GM12872 (cell line): ENCODE results near the gene CD28.

ENCODE experiments used
- TF ChIP-seq, protein P1 (sequence below): IDR thresholded peaks from 3 replicates; pipeline ENCODE4 v1.5.1; 2011; ENCODE audit warnings: low read depth, mild to moderate bottlenecking, low read length, moderate library complexity; ENCODE audit not compliant: insufficient read depth

The CD28 gene

GRCh38 chr2:203709416-203710040 is 3.1 kb downstream of the CD28 start:
- TF ChIP-seq, protein P1, sequence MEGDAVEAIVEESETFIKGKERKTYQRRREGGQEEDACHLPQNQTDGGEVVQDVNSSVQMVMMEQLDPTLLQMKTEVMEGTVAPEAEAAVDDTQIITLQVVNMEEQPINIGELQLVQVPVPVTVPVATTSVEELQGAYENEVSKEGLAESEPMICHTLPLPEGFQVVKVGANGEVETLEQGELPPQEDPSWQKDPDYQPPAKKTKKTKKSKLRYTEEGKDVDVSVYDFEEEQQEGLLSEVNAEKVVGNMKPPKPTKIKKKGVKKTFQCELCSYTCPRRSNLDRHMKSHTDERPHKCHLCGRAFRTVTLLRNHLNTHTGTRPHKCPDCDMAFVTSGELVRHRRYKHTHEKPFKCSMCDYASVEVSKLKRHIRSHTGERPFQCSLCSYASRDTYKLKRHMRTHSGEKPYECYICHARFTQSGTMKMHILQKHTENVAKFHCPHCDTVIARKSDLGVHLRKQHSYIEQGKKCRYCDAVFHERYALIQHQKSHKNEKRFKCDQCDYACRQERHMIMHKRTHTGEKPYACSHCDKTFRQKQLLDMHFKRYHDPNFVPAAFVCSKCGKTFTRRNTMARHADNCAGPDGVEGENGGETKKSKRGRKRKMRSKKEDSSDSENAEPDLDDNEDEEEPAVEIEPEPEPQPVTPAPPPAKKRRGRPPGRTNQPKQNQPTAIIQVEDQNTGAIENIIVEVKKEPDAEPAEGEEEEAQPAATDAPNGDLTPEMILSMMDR: no peak

GRCh38 chr2:203710226-203710625 is 3.8 kb downstream of the CD28 start:
- TF ChIP-seq, protein P1: no peak

- TF ChIP-seq, protein P1: no peak
Measured at GRCh38 chr2:203710952-203711351, 4.5 kb downstream of the CD28 start.

DNA sequence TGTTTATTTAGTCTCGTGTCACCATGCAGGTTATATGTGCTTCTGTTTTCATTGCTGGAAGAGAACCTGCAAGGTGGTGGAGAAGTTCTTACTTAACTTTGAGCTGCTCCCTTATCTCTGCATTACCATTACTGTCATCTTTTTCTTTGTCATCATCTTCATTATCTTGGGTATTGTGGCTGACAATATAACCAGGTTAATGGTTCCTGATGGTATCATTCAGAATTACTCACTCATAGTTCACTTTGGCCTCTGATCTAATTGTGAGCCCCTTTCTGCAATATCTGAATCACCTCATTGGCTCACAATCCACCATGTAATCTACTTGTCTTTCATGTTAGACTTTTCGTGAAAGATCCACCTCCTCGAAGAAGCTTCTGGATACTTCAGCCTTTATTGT is 5.0 kb downstream of the CD28 start:
- TF ChIP-seq, protein P1: no peak

- TF ChIP-seq, protein P1: no peak
Measured at GRCh38 chr2:203713381-203713780, 6.9 kb downstream of the CD28 start.

GRCh38 chr2:203714112-203714511 is 7.7 kb downstream of the CD28 start:
- TF ChIP-seq, protein P1: no peak

DNA sequence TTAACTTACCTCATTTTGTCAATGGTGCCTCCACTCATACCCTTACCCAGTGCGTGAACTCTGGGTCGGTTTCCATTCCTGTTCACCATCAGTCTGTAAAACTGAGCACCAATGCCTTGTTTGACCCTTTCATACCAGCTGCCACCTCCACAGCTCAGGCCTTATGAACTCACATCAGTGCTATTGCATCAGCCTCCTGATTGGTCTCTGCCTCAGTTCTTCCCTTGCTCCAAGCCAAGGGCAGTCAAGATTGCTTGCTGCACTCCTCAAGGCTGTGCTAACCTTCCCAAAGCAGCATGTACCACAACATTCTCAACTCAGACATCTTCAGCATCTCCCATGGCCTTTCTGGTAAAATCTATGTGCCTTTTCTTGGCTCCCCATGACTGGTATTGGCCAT is 9.3 kb downstream of the CD28 start:
- TF ChIP-seq, protein P1: no peak
